ENCODE data around the gene RASSF9. TPM values are rescaled to one million over a fixed set of nuclear protein-coding genes. Genes with fewer than 3 reads are reported as not detected.

The RASSF9 gene
- total and polyA plus RNA-seq, 10 of the 15 experiments (the other 5 are each of a cell fraction or from before 2014, with no cell fraction given): under 0.01 to 0.10 TPM; not detected in 8

GRCh38 chr12:85872497-85873091 is 36.4 kb upstream of the RASSF9 start (continued):
- TF ChIP-seq MLLT1 (IDR thresholded peaks at IDR 0.05) (no peak), ZNF592 (IDR thresholded peaks at IDR 0.05) (peak; percentile 25; the same call in 1 of the 2 replicates), SMC3 (IDR thresholded peaks at IDR 0.05; ENCODE audit: borderline replicate concordance, low read length) (peak; percentile 61; the same call in 1 of the 2 replicates), RELB (IDR thresholded peaks at IDR 0.05; ENCODE audit: low read depth) (no peak), CEBPB (IDR thresholded peaks at IDR 0.05; ENCODE audit: borderline replicate concordance in 1 of 2, low read depth in 2 of 2, low read length in 2 of 2) (no peak)
